GM18499 (cell line): ENCODE measurements around the gene SLCO3A1.
"Not testable (repeated sequence)": the region's sequence is repeated elsewhere in the genome, so short reads cannot be mapped to it uniquely, and the experiment has no call there.

Experiments used
- ATAC-seq: cut with Tn5 transposase; IDR thresholded peaks from one replicate; pipeline ENCODE4 v1.9.1; 2021; ENCODE audit warnings: moderate number of reproducible peaks; ENCODE audit not compliant: insufficient read depth, unreplicated experiment

Gene SLCO3A1

DNA sequence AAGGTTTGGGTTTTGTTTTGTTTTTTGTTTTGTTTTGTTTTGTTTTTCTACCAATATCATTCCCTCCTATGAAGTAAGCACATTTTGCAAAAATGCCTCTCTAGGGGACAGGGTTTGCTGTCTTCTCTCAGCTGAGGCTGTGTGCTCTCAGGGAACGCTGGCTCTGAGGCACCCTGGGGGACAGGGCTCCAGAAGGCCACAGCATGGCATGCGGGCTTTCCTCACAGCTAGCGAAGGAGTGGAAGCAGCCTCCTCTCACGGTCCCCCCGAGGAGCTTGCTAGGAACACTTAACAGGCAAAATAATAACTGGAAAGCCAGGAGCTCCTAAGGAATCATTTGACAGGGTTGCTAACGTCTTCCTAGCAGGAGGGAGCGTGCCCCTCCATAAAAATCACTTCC lies 312.5 kb downstream of the SLCO3A1 start:
- no peak for ATAC-seq

DNA sequence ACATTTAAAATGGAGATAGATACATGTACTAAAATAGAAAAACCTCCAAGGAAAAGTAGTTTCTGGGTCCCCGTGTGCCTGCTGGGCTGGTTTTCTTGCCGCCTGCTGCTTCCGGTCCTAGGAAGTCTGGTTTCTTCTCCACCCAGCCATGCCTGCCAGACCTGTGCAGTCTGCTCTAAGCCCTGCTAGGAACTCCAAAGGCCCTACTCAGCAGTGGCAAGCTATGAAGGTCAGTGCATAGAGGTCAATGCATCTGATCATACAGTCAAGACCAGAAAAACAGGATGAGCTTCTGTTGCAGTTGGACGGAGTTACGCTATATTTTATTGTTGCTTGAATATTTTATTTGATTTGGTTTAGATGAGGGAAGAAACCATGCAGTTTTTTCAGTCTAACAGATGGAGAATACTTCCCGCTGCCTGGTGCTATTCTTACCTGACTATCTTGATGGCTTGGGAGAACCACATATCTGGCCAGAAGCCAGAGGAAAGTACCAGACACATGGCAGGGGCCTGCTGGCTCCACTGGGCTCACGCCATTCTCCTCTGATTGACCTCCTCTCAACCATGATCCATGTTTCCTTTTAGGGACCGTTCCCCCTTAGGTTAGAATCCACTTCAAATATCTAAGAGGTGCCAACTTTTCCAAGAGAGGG lies 313.4 kb downstream of the SLCO3A1 start:
- no peak for ATAC-seq

GRCh38 chr15:92167451-92167850 lies 313.9 kb downstream of the SLCO3A1 start:
- ATAC-seq: no peak

GRCh38 chr15:92168066-92168683 lies 314.7 kb downstream of the SLCO3A1 start:
- ATAC-seq: no peak

GRCh38 chr15:92170897-92171296 lies 317.4 kb downstream of the SLCO3A1 start:
- ATAC-seq: no peak

- ATAC-seq: no peak
Observed at GRCh38 chr15:92178911-92179310, 325.4 kb downstream of the SLCO3A1 start.

GRCh38 chr15:92184142-92184541 lies 330.6 kb downstream of the SLCO3A1 start:
- no peak for ATAC-seq

GRCh38 chr15:92184679-92185230 lies 331.2 kb downstream of the SLCO3A1 start:
- ATAC-seq: no peak

GRCh38 chr15:92187975-92188374 lies 334.5 kb downstream of the SLCO3A1 start:
- ATAC-seq: no peak

GRCh38 chr15:92189166-92189565 lies 335.7 kb downstream of the SLCO3A1 start:
- no peak for ATAC-seq

- no peak for ATAC-seq
Observed at GRCh38 chr15:92195241-92195640, 341.7 kb downstream of the SLCO3A1 start.

GRCh38 chr15:92196342-92196741 lies 342.8 kb downstream of the SLCO3A1 start:
- ATAC-seq: no peak

- ATAC-seq: no peak
Observed at GRCh38 chr15:92197746-92198145, 344.2 kb downstream of the SLCO3A1 start.

DNA sequence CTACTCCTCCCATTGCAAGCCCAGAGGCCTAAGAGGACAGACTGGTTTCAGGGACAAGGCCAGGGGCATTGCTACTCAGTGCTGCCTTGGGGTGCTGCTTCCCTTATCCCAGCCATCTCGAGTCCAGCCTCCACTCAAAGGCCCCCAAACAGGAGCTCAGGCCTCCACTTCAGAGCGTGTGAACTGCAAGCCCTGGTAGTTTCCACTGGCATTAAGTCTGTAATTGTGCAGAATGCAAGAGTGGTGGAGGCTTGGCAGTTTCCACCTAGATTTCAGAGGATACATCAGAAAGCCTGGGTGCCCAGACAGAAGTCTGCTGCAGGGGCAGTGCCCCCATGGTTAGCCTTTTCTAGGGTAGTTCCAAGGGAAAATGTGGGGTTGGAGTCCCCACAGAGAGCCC lies 347.4 kb downstream of the SLCO3A1 start:
- no peak for ATAC-seq

DNA sequence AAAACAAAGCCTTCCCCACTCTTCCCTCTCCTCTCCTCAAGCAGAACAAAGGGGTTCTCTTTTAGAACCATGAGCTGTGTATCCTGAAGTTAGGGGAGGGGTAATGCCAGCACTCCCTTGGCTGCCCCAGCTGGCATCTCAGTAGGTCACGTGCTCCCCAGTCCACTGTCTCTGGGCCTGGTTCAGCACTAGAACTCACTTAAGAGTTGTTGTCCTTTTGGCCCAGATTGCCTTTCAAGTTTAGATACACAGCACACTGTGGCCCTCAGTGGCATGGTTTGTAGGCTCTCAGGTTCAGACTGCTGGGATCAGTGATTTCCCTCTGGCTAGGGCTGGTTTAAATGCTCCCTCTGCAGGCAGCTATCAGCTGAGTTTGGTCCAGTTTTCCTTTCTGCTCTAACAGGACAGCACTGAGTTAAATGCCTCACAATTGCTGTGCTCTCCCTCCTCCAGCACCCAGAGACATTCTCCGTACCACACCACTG lies 351.8 kb downstream of the SLCO3A1 start:
- ATAC-seq: no peak

DNA sequence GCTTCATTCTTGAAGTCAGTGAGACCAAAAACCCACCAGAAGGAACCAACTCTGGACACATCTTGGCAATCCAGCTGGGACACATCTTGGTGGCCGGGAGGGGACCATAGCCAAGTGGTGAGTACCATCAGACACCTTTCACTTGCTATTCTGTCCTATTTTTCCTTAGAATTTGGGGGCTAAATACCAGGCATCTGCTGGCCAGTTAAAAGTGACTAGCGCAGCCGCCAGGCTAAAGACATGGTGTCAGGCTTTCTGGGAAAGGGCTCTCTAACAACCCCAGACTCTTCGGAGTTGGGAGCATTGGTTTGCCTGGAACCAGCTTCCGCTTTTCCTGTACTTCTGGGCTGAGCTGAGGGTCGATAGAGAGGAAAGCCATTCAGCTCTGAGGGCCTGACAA lies 354.1 kb downstream of the SLCO3A1 start:
- ATAC-seq: not testable (repeated sequence)
